ENCODE measurements around the gene EDAR. TPM values are rescaled to one million over a fixed set of nuclear protein-coding genes. Genes with fewer than 3 reads are reported as not detected.

EDAR gene
- total and polyA plus RNA-seq, 2 of the 8 experiments (the other 6 are each of a cell fraction or from before 2014, with no cell fraction given): not detected

DNA sequence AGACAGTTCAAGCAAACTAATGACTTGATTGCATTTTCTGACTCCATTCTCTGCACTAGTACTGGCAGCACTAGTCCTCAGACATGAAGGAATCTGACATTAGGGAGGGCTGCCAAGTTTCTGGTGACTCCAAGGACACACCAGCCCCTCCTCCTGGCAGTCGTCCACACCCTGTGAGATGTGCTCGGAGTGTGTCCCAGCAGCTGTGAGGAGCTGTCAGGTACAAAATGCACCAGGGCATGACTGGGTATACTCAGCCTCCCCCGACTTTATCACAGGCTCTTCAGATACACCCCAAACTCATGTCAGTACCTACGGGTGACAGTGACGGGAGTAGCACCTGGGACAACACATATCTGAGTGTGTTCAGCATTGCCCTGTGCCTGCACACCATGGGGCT, 43.1 kb downstream of the EDAR start:
- H2BK5ac ChIP-seq (ENCODE audit: low read depth, low read length): no peak overlapping the region
- H3K27me3 ChIP-seq (replicated peaks in 1 of 4; ENCODE audit: control insufficient read depth in 3 of 4, extremely low read depth in 1 of 4, insufficient read depth in 3 of 4, low read length in 3 of 4): no peaks in the 10 kb centered on the region
- H3K56ac ChIP-seq (replicated peaks; ENCODE audit: insufficient read length, low read depth, low read length): no peak overlapping the region
- H3K18ac ChIP-seq (ENCODE audit: extremely low read depth, low read length): no peak overlapping the region
- H2AK5ac ChIP-seq (ENCODE audit: low read depth, low read length): no peak overlapping the region
- no peak overlapping the region for H3K23ac ChIP-seq (ENCODE audit: insufficient read length)
- no peak for TF ChIP-seq KDM1A (IDR thresholded peaks at IDR 0.05; ENCODE audit: borderline replicate concordance, low read length)
- no peak for TF ChIP-seq KDM5A (IDR thresholded peaks at IDR 0.05; ENCODE audit: low read length)
- no peak for TF ChIP-seq MAFK (IDR thresholded peaks at IDR 0.05; ENCODE audit: low read depth, low read length)
- no peak for TF ChIP-seq TAF1 (IDR thresholded peaks at IDR 0.05; ENCODE audit: low read depth, low read length)
- no peak for TF ChIP-seq ZNF274 (IDR thresholded peaks at IDR 0.05; ENCODE audit: borderline replicate concordance, extremely low read depth, low read length)
- no peak for TF ChIP-seq EZH2 (IDR thresholded peaks at IDR 0.05; ENCODE audit: low read depth, low read length, severe bottlenecking)
- no peak for TF ChIP-seq JUN (IDR thresholded peaks at IDR 0.05; ENCODE audit: low read depth, low read length)
- no peak for TF ChIP-seq POLR2A (IDR thresholded peaks at IDR 0.05; ENCODE audit: control extremely low read depth in 1 of 2, low read depth in 2 of 2, low read length in 2 of 2)
- no peak for TF ChIP-seq CTBP2 (IDR thresholded peaks at IDR 0.05; ENCODE audit: borderline replicate concordance, insufficient read depth, insufficient read length, low read length)
- TF ChIP-seq, protein P1, sequence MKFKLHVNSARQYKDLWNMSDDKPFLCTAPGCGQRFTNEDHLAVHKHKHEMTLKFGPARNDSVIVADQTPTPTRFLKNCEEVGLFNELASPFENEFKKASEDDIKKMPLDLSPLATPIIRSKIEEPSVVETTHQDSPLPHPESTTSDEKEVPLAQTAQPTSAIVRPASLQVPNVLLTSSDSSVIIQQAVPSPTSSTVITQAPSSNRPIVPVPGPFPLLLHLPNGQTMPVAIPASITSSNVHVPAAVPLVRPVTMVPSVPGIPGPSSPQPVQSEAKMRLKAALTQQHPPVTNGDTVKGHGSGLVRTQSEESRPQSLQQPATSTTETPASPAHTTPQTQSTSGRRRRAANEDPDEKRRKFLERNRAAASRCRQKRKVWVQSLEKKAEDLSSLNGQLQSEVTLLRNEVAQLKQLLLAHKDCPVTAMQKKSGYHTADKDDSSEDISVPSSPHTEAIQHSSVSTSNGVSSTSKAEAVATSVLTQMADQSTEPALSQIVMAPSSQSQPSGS (IDR thresholded peaks at IDR 0.05; ENCODE audit: low read length): no peak
- no peak for TF ChIP-seq GTF2F1 (IDR thresholded peaks at IDR 0.05; ENCODE audit: borderline replicate concordance, low read depth, low read length)
- H4K5ac ChIP-seq (ENCODE audit: insufficient read length, low read depth, low read length): no peak overlapping the region
- H3K4me2 ChIP-seq (ENCODE audit: insufficient read depth in 1 of 2, low read depth in 2 of 2, low read length in 2 of 2): no peak overlapping the region
- H2AFZ ChIP-seq (ENCODE audit: low read length): no peak overlapping the region
- H2BK12ac ChIP-seq (ENCODE audit: low read depth, low read length): no peak overlapping the region
- WGBS, 2 experiments (ENCODE audit: extremely low coverage in 1 of 2, insufficient coverage in 1 of 2, insufficient read length in 1 of 2, insufficient replicate concordance in 2 of 2, low coverage in 1 of 2, low lambda C conversion rate in 2 of 2, missing lambda C conversion rate in 1 of 2): 87% methylated on average over 5 of the region's 5 CpGs; no CpG with 5 or more reads in 1 of the 2 experiments
- H3K4me3 ChIP-seq (ENCODE audit: extremely low read depth in 1 of 4, insufficient read depth in 2 of 4, low read depth in 3 of 4, low read length in 4 of 4): no peak overlapping the region
- POLR2A ChIA-PET (ENCODE audit: partially characterized antibody): interaction anchor here (1.2 kb wide), 1 partner anchor 40 kb away, joined by 3 read pairs; no protein-coding TSS in a partner anchor
- H3K14ac ChIP-seq (ENCODE audit: insufficient read length): no peak overlapping the region
- H3K9me3 ChIP-seq (ENCODE audit: insufficient read depth in 2 of 2, low read depth in 1 of 2, low read length in 1 of 2): peaks cover 11 to 19% of the 10 kb centered on the region in 2 experiments
- H3K36me3 ChIP-seq (ENCODE audit: control insufficient read depth in 2 of 4, insufficient read depth in 4 of 4, low read length in 3 of 4): no peaks in the 10 kb centered on the region
- H3K27ac ChIP-seq (ENCODE audit: low read depth, low read length): no peak overlapping the region
- H4K91ac ChIP-seq (replicated peaks; ENCODE audit: insufficient read length, low read length): no peak overlapping the region
- H3K9ac ChIP-seq (replicated peaks in 1 of 4; ENCODE audit: extremely low read depth in 1 of 4, low read depth in 3 of 4, low read length in 3 of 4): no peak overlapping the region
- H3K4me1 ChIP-seq (replicated peaks in 1 of 4; ENCODE audit: control insufficient read depth in 3 of 4, insufficient read depth in 4 of 4, low read length in 3 of 4): no peaks in the 10 kb centered on the region
- no peaks in the 10 kb centered on the region for H3K79me1 ChIP-seq (ENCODE audit: low read depth, low read length)
- no peak overlapping the region for H2BK20ac ChIP-seq (ENCODE audit: low read length)
- no peak overlapping the region for H2BK120ac ChIP-seq (replicated peaks; ENCODE audit: low read depth, low read length)
- no peaks in the 10 kb centered on the region for H4K20me1 ChIP-seq (replicated peaks in 1 of 2; ENCODE audit: control insufficient read depth in 1 of 2, insufficient read depth in 2 of 2, low read length in 2 of 2)
- CTCF ChIA-PET (ENCODE audit: partially characterized antibody): interaction anchor here (1.0 to 2.1 kb wide), 3 partner anchors 10 to 22 kb away, joined by 3 to 16 read pairs (median 3); no protein-coding TSS in a partner anchor
- H3K4ac ChIP-seq (replicated peaks; ENCODE audit: insufficient read length, low read depth, low read length): no peak overlapping the region
- H3K79me2 ChIP-seq (ENCODE audit: control insufficient read depth in 1 of 2, insufficient read depth in 2 of 2, low read length in 2 of 2): no peaks in the 10 kb centered on the region
- H3K23me2 ChIP-seq (ENCODE audit: low read depth, low read length): no peaks in the 10 kb centered on the region
- no peak overlapping the region for H4K8ac ChIP-seq (ENCODE audit: extremely low read depth, insufficient read depth, low read length)
- DNase-seq (ENCODE audit: low read depth in 1 of 2, low spot score in 2 of 2) (no peak), FAIRE-seq (no peak)
- no peak overlapping the region for H2BK15ac ChIP-seq (ENCODE audit: low read length)

Measured in H1 (cell line).